HL-60 (cell line): Measurements from ENCODE around the gene ARHGAP29.

Source experiments
- DNase-seq, 2 experiments: peaks; one replicate each; pipeline ENCODE4 v3.0.0-alpha.2; 2010 to 2020; ENCODE audit warnings: low read depth in 1 of 2, low spot score in 1 of 2
- H3K27ac ChIP-seq: fragments of 250-450 bp; sonication (Bioruptor Pico); replicated peaks from 2 replicates; pipeline ENCODE4 v1.5.1; 2020; ENCODE audit warnings: mild to moderate bottlenecking, moderate library complexity
- H3K27me3 ChIP-seq: fragments of 250-450 bp; sonication (Bioruptor Pico); 2 replicates; pipeline ENCODE4 v1.5.1; 2021; ENCODE audit warnings: mild to moderate bottlenecking, moderate library complexity; ENCODE audit not compliant: insufficient read depth, poor library complexity, severe bottlenecking
- H3K4me3 ChIP-seq: replicated peaks from 2 replicates; pipeline ENCODE4 v1.5.1; 2011; ENCODE audit warnings: mild to moderate bottlenecking, control low read depth, low read length; ENCODE audit not compliant: insufficient read depth
- GABPA ChIP-seq: IDR thresholded peaks from 2 replicates; pipeline ENCODE4 v1.6.1; 2012; ENCODE audit warnings: low read depth
- POLR2AphosphoS5 ChIP-seq: IDR thresholded peaks from 2 replicates; pipeline ENCODE4 v1.6.1; 2012; ENCODE audit warnings: low read depth
- SPI1 ChIP-seq: IDR thresholded peaks from 2 replicates; pipeline ENCODE4 v1.6.1; 2012; ENCODE audit warnings: low read depth, mild to moderate bottlenecking, borderline replicate concordance
- TF ChIP-seq, protein P1 (sequence below): IDR thresholded peaks from one replicate; pipeline ENCODE4 v1.5.1; 2011; ENCODE audit warnings: low read length, control low read depth, inconsistent platforms; ENCODE audit not compliant: insufficient read depth
- TF ChIP-seq, protein P2 (sequence below): IDR thresholded peaks from 2 replicates; pipeline ENCODE4 v1.6.1; 2012; ENCODE audit warnings: low read depth; ENCODE audit not compliant: insufficient replicate concordance

ARHGAP29 gene

DNA sequence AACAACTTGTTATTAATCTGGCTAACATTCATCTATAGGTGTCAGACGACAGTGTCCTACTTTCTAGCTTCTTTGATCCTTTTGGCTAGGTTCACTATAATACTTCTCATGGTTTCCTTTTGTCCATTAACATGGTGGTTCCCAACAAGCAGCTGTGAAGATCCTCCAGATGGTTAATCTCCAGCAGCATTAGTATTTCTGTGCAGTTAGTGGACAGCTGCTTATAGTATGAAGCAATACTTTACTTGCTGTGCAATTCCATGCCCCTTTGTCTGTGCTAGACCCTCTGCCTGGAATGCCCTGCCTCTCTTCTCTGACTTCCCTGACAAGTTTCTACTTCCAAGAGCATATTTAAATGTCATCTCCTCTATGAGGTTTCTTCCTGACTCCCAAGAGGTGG, 41.7 kb upstream of the ARHGAP29 start:
- Histone ChIP-seq H3K27me3 (no peaks in the 10 kb centered on the region), H3K4me3 (no peak overlapping the region), H3K27ac (no peak overlapping the region)
- TF ChIP-seq, protein P1, sequence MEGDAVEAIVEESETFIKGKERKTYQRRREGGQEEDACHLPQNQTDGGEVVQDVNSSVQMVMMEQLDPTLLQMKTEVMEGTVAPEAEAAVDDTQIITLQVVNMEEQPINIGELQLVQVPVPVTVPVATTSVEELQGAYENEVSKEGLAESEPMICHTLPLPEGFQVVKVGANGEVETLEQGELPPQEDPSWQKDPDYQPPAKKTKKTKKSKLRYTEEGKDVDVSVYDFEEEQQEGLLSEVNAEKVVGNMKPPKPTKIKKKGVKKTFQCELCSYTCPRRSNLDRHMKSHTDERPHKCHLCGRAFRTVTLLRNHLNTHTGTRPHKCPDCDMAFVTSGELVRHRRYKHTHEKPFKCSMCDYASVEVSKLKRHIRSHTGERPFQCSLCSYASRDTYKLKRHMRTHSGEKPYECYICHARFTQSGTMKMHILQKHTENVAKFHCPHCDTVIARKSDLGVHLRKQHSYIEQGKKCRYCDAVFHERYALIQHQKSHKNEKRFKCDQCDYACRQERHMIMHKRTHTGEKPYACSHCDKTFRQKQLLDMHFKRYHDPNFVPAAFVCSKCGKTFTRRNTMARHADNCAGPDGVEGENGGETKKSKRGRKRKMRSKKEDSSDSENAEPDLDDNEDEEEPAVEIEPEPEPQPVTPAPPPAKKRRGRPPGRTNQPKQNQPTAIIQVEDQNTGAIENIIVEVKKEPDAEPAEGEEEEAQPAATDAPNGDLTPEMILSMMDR: no peak
- TF ChIP-seq GABPA: no peak
- TF ChIP-seq, protein P2, sequence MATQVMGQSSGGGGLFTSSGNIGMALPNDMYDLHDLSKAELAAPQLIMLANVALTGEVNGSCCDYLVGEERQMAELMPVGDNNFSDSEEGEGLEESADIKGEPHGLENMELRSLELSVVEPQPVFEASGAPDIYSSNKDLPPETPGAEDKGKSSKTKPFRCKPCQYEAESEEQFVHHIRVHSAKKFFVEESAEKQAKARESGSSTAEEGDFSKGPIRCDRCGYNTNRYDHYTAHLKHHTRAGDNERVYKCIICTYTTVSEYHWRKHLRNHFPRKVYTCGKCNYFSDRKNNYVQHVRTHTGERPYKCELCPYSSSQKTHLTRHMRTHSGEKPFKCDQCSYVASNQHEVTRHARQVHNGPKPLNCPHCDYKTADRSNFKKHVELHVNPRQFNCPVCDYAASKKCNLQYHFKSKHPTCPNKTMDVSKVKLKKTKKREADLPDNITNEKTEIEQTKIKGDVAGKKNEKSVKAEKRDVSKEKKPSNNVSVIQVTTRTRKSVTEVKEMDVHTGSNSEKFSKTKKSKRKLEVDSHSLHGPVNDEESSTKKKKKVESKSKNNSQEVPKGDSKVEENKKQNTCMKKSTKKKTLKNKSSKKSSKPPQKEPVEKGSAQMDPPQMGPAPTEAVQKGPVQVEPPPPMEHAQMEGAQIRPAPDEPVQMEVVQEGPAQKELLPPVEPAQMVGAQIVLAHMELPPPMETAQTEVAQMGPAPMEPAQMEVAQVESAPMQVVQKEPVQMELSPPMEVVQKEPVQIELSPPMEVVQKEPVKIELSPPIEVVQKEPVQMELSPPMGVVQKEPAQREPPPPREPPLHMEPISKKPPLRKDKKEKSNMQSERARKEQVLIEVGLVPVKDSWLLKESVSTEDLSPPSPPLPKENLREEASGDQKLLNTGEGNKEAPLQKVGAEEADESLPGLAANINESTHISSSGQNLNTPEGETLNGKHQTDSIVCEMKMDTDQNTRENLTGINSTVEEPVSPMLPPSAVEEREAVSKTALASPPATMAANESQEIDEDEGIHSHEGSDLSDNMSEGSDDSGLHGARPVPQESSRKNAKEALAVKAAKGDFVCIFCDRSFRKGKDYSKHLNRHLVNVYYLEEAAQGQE: no peak
- no peak for TF ChIP-seq SPI1
- TF ChIP-seq POLR2AphosphoS5: no peak
- DNase-seq: no peak

GRCh38 chr1:94276988-94277434, 39.6 kb upstream of the ARHGAP29 start:
- Histone ChIP-seq H3K27ac (no peak overlapping the region), H3K4me3 (no peak overlapping the region), H3K27me3 (peaks cover 1% of the 10 kb centered on the region)
- DNase-seq: no peak
- TF ChIP-seq SPI1 (no peak), GABPA (no peak)
- TF ChIP-seq, protein P2: no peak

- DNase-seq: no peak
- H3K27me3 ChIP-seq: peaks cover 2% of the 10 kb centered on the region
- no peak overlapping the region for H3K27ac ChIP-seq
- no peak overlapping the region for H3K4me3 ChIP-seq
- TF ChIP-seq GABPA: no peak
Observed at GRCh38 chr1:94275083-94275482, 37.7 kb upstream of the ARHGAP29 start.

DNA sequence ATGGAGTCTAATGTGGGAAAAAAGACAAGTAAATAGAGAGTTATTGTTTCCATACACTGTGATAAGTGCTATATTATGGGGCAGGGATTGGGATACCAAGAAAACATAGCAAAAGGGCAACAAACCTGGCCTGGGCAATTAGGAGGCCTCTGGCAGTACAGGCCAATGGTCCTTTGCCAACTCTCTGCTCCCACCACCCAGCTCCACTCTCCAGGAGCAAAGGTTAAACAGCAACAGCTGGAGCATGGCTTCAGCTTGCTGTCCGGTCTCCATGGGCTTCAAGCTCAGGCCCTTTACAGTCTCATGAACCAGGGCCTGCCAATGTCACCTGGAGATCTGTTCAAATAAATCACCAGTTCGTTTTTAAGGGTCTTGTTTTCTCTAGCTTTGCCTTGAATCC, 37.2 kb upstream of the ARHGAP29 start:
- Histone ChIP-seq H3K27ac (no peak overlapping the region), H3K4me3 (no peak overlapping the region), H3K27me3 (peaks cover 2% of the 10 kb centered on the region)
- no peak for DNase-seq
- TF ChIP-seq POLR2AphosphoS5 (no peak), SPI1 (no peak), GABPA (no peak)
- TF ChIP-seq, protein P2: no peak
- TF ChIP-seq, protein P1: no peak
